ENCODE results near the gene LRRTM4. TPM values are rescaled to one million over a fixed set of nuclear protein-coding genes. Genes with fewer than 3 reads are reported as not detected.
"Not testable (repeated sequence)": the region's sequence is repeated elsewhere in the genome, so short reads cannot be mapped to it uniquely, and the experiment has no call there.

The LRRTM4 gene
- total RNA-seq, 1 donor from 2014 or later = 18.6 TPM

GRCh38 chr2:76808732-76809131 is 713.4 kb downstream of the LRRTM4 start:
- no peak for DNase-seq
- no peak for TF ChIP-seq CTCF (IDR thresholded peaks at IDR 0.05; ENCODE audit: partially characterized antibody, unreplicated experiment)
- Mint-ChIP-seq H3K4me1 (ENCODE audit: low read depth, unreplicated experiment) (no peaks in the 10 kb centered on the region), H3K4me3 (ENCODE audit: unreplicated experiment) (no peak overlapping the region), H3K27ac (ENCODE audit: unreplicated experiment) (no peak overlapping the region), H3K9me3 (ENCODE audit: unreplicated experiment) (no peaks in the 10 kb centered on the region), H3K36me3 (ENCODE audit: unreplicated experiment) (no peaks in the 10 kb centered on the region), H3K27me3 (ENCODE audit: unreplicated experiment) (no peaks in the 10 kb centered on the region)

- Mint-ChIP-seq H3K27ac (ENCODE audit: unreplicated experiment) (no peak overlapping the region), H3K9me3 (ENCODE audit: unreplicated experiment) (peaks cover 5% of the 10 kb centered on the region), H3K4me3 (ENCODE audit: unreplicated experiment) (no peak overlapping the region), H3K4me1 (ENCODE audit: low read depth, unreplicated experiment) (no peaks in the 10 kb centered on the region), H3K27me3 (ENCODE audit: unreplicated experiment) (no peaks in the 10 kb centered on the region), H3K36me3 (ENCODE audit: unreplicated experiment) (no peaks in the 10 kb centered on the region)
- no peak for DNase-seq
- TF ChIP-seq CTCF (IDR thresholded peaks at IDR 0.05; ENCODE audit: partially characterized antibody, unreplicated experiment) = no peak
These were observed 728.4 kb downstream of the LRRTM4 start for GRCh38 chr2:76793647-76794334.

- peak overlapping the region; percentile 52 for H3K4me3 Mint-ChIP-seq (ENCODE audit: unreplicated experiment)
- not testable (repeated sequence) for H3K4me1 Mint-ChIP-seq (ENCODE audit: low read depth, unreplicated experiment); H3K36me3 Mint-ChIP-seq (ENCODE audit: unreplicated experiment); H3K27ac Mint-ChIP-seq (ENCODE audit: unreplicated experiment); DNase-seq; H3K27me3 Mint-ChIP-seq (ENCODE audit: unreplicated experiment); H3K9me3 Mint-ChIP-seq (ENCODE audit: unreplicated experiment)
These were observed 740.9 kb downstream of the LRRTM4 start for GRCh38 chr2:76781313-76781712.

GRCh38 chr2:76763276-76763675 is 758.9 kb downstream of the LRRTM4 start:
- no peak overlapping the region for H3K4me3 Mint-ChIP-seq (ENCODE audit: unreplicated experiment)
- H3K36me3 Mint-ChIP-seq (ENCODE audit: unreplicated experiment) = no peaks in the 10 kb centered on the region
- H3K9me3 Mint-ChIP-seq (ENCODE audit: unreplicated experiment) = peaks cover 2% of the 10 kb centered on the region
- no peak for DNase-seq
- peaks cover 2% of the 10 kb centered on the region for H3K4me1 Mint-ChIP-seq (ENCODE audit: low read depth, unreplicated experiment)
- TF ChIP-seq CTCF (IDR thresholded peaks at IDR 0.05; ENCODE audit: partially characterized antibody, unreplicated experiment) = no peak
- H3K27me3 Mint-ChIP-seq (ENCODE audit: unreplicated experiment) = no peaks in the 10 kb centered on the region
- no peak overlapping the region for H3K27ac Mint-ChIP-seq (ENCODE audit: unreplicated experiment)

GRCh38 chr2:76760367-76760704 is 761.8 kb downstream of the LRRTM4 start:
- no peak for TF ChIP-seq CTCF (IDR thresholded peaks at IDR 0.05; ENCODE audit: partially characterized antibody, unreplicated experiment)
- no peak for DNase-seq
- peaks cover 2% of the 10 kb centered on the region for H3K9me3 Mint-ChIP-seq (ENCODE audit: unreplicated experiment)
- peaks cover 23% of the 10 kb centered on the region for H3K4me1 Mint-ChIP-seq (ENCODE audit: low read depth, unreplicated experiment)
- H3K4me3 Mint-ChIP-seq (ENCODE audit: unreplicated experiment) = no peak overlapping the region
- no peaks in the 10 kb centered on the region for H3K36me3 Mint-ChIP-seq (ENCODE audit: unreplicated experiment)
- no peaks in the 10 kb centered on the region for H3K27me3 Mint-ChIP-seq (ENCODE audit: unreplicated experiment)
- H3K27ac Mint-ChIP-seq (ENCODE audit: unreplicated experiment) = no peak overlapping the region

All from glutamatergic neuron (in vitro differentiated cells).